Testis (tissue), 2 donors: Measurements from ENCODE around the gene DHX9.

Experiments
- POLR2A ChIP-seq: fragments of 450-650 bp; IDR thresholded peaks from one replicate; pipeline ENCODE4 v1.6.1; 2017; ENCODE audit warnings: antibody characterized with exemption, mild to moderate bottlenecking, moderate library complexity
- TF ChIP-seq, protein P1 (sequence below), 3 experiments: fragments of 450-650 bp in 2 of 3; fragments of 200-600 bp in 1 of 3; sonication (generic) in 1 of 3; IDR thresholded peaks; one replicate each; pipeline ENCODE4 v1.5.1; 2016 to 2019; ENCODE audit warnings: antibody characterized with exemption in 3 of 3, mild to moderate bottlenecking in 2 of 3, moderate library complexity in 1 of 3

- TF ChIP-seq, protein P1, sequence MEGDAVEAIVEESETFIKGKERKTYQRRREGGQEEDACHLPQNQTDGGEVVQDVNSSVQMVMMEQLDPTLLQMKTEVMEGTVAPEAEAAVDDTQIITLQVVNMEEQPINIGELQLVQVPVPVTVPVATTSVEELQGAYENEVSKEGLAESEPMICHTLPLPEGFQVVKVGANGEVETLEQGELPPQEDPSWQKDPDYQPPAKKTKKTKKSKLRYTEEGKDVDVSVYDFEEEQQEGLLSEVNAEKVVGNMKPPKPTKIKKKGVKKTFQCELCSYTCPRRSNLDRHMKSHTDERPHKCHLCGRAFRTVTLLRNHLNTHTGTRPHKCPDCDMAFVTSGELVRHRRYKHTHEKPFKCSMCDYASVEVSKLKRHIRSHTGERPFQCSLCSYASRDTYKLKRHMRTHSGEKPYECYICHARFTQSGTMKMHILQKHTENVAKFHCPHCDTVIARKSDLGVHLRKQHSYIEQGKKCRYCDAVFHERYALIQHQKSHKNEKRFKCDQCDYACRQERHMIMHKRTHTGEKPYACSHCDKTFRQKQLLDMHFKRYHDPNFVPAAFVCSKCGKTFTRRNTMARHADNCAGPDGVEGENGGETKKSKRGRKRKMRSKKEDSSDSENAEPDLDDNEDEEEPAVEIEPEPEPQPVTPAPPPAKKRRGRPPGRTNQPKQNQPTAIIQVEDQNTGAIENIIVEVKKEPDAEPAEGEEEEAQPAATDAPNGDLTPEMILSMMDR (IDR thresholded peaks at IDR 0.05) = no peak
- no peak for TF ChIP-seq POLR2A
Observed at GRCh38 chr1:182803846-182804245, 35.3 kb upstream of the DHX9 start.
